ENCODE measurements around the gene NR1H4. TPM values are rescaled to one million over a fixed set of nuclear protein-coding genes. Genes with fewer than 3 reads are reported as not detected.

Gene NR1H4
- total and polyA plus RNA-seq, 2 of the 13 experiments (the other 11 are each of a cell fraction or from before 2014, with no cell fraction given): 27.3 to 114 TPM

- TF ChIP-seq ZFX (CRISPR knock-in tag; IDR thresholded peaks at IDR 0.05; ENCODE audit: low read depth) (peak; percentile 89), ZNF761 (CRISPR knock-in tag; conservative IDR thresholded peaks at IDR 0.05) (peak; percentile 91; the same call in 1 of the 2 replicates), RBM22 (optimal IDR thresholded peaks at IDR 0.05; ENCODE audit: low read length) (no peak), ZIK1 (CRISPR knock-in tag; IDR thresholded peaks at IDR 0.05; ENCODE audit: borderline replicate concordance, low read depth) (peak; percentile 95), ZNF644 (CRISPR knock-in tag; IDR thresholded peaks at IDR 0.05; ENCODE audit: low read depth) (no peak), ZNF75D (CRISPR knock-in tag; IDR thresholded peaks at IDR 0.05; ENCODE audit: borderline replicate concordance) (no peak), PATZ1 (CRISPR knock-in tag; IDR thresholded peaks at IDR 0.05) (no peak), NFYC (CRISPR knock-in tag; IDR thresholded peaks at IDR 0.05) (peak; percentile 84), HDAC6 (IDR thresholded peaks at IDR 0.05; ENCODE audit: low read depth, low read length) (no peak), HOXA7 (CRISPR knock-in tag; IDR thresholded peaks at IDR 0.05) (0 out of 2 replicates have a peak, but pooled peaks have one; percentile 14), GMEB1 (CRISPR knock-in tag; IDR thresholded peaks at IDR 0.05; ENCODE audit: borderline replicate concordance) (peak; percentile 78; the same call in 1 of the 2 replicates), ZUFSP (CRISPR knock-in tag; IDR thresholded peaks at IDR 0.05; ENCODE audit: borderline replicate concordance) (no peak), ZBTB33 (CRISPR knock-in tag; IDR thresholded peaks at IDR 0.05) (no peak), CREBL2 (CRISPR knock-in tag; IDR thresholded peaks at IDR 0.05; ENCODE audit: borderline replicate concordance) (no peak), ZFP37 (CRISPR knock-in tag; IDR thresholded peaks at IDR 0.05; ENCODE audit: borderline replicate concordance) (no peak), GATAD2A (CRISPR knock-in tag; IDR thresholded peaks at IDR 0.05) (no peak), PRPF4 (IDR thresholded peaks at IDR 0.05; ENCODE audit: low read depth, low read length, poor library complexity, severe bottlenecking) (no peak), ZNF737 (CRISPR knock-in tag; IDR thresholded peaks at IDR 0.05; ENCODE audit: borderline replicate concordance) (peak; percentile 28; the same call in 1 of the 2 replicates), RFXAP (CRISPR knock-in tag; IDR thresholded peaks at IDR 0.05; ENCODE audit: borderline replicate concordance) (peak; percentile 77; the same call in 1 of the 2 replicates), ZNF33A (CRISPR knock-in tag; IDR thresholded peaks at IDR 0.05; ENCODE audit: borderline replicate concordance) (no peak), FOXA1 (IDR thresholded peaks at IDR 0.05) (no peak), FOXA1 (CRISPR knock-in tag; IDR thresholded peaks at IDR 0.05) (peak; percentile 17; the same call in 1 of the 2 replicates)
Measured at GRCh38 chr12:100573292-100574186, 99.9 kb downstream of the NR1H4 start, which contains the start of gene GAS2L3 (continued).
